Measurements from ENCODE around the gene INSYN2B.
"Not testable (repeated sequence)": the region's sequence is repeated elsewhere in the genome, so short reads cannot be mapped to it uniquely, and the experiment has no call there.

The INSYN2B gene

DNA sequence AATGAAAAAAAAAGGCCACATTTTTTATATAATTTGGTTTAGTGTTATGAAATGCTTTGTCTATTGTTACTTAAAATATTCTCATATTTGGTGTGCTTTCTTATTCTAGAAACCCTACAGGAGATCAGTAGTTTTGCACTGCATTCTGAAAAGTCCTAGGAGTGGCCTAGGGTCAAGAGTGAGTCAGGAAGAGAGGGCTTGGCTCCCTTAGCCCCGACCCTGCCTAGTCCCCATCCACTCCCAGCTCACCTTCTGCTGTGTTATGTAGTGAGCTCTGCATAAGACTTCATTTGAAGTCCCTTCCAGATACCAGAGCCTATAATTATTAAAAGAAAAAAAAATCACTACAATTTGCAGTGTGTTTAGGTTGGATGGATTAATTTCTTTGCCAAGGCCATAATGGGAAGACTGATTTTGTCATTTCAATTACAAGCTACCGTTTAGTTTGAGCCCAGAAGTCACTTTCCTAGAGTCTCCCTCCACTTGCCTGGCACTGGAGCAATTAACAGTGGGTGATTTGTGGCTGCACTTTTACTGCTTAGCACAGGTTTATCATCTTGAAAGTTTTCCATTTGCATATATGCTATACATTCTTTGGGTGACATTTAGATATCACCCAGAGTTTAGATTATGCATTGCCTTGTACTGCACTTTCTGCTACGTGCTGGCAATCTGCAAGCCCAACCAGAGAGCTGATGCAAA lies 143.3 kb downstream of the INSYN2B start:
- Histone ChIP-seq H3K4me3 (no peak overlapping the region), H3K27ac (no peak overlapping the region)
- no peak for TF ChIP-seq CTCF (IDR thresholded peaks at IDR 0.05)
- DNase-seq (ENCODE audit: low spot score): no peak

- not testable (repeated sequence) for DNase-seq (ENCODE audit: low spot score); H3K27ac ChIP-seq; H3K4me3 ChIP-seq
Observed at GRCh38 chr5:169834540-169834939, 145.8 kb downstream of the INSYN2B start.

GRCh38 chr5:169833681-169834292 lies 146.5 kb downstream of the INSYN2B start:
- not testable (repeated sequence) for H3K4me3 ChIP-seq; DNase-seq (ENCODE audit: low spot score); H3K27ac ChIP-seq

- DNase-seq (ENCODE audit: low spot score): no peak
- Histone ChIP-seq H3K27ac (no peak overlapping the region), H3K4me3 (no peak overlapping the region)
- no peak for TF ChIP-seq CTCF (IDR thresholded peaks at IDR 0.05)
Observed at GRCh38 chr5:169832845-169833244, 147.4 kb downstream of the INSYN2B start.

DNA sequence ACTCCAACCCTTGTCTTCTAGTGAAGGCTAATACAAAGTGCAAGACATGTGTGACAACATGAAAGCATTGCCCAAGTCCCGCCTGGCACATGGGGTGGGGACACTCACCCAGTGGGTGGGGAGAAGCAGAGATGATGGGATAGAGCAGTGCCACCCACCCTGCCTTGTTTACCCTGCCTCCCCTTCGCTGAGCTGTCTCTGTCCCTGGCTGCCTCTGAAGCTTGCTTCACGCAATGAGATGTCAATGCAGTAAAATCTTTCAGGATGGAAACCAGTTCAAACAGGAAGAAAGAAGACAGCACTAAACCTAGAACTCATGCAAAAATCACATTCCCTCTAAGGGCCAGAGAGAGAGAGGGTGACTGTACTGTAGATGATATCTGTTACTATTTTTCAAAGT lies 148.0 kb downstream of the INSYN2B start:
- TF ChIP-seq CTCF (IDR thresholded peaks at IDR 0.05): no peak
- Histone ChIP-seq H3K4me3 (no peak overlapping the region), H3K27ac (no peak overlapping the region)
- DNase-seq (ENCODE audit: low spot score): no peak

DNA sequence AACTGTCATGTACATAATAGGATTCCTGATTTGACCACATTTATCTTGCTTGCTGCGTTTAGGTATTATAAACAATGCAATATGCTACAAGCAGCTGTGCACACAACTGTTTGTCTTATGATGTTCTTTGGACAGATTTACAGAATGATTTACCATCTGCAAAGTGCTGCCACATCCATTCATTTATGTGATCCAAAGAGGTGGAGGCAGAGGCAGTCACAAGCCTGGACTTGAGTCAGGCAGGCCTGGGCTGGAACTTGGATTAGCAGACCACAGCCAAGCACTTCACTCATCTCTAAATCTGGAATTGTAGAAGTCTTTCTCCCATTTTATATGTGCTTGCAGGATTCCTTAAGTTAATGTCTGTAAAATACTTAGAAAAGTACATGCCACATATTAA lies 149.0 kb downstream of the INSYN2B start:
- no peak for DNase-seq (ENCODE audit: low spot score)
- Histone ChIP-seq H3K27ac (no peak overlapping the region), H3K4me3 (no peak overlapping the region)
- no peak for TF ChIP-seq CTCF (IDR thresholded peaks at IDR 0.05)

GRCh38 chr5:169828385-169828784 lies 151.9 kb downstream of the INSYN2B start:
- DNase-seq (ENCODE audit: low spot score): no peak
- TF ChIP-seq CTCF (IDR thresholded peaks at IDR 0.05): no peak
- H3K27ac ChIP-seq: no peak overlapping the region
- no peak overlapping the region for H3K4me3 ChIP-seq

DNA sequence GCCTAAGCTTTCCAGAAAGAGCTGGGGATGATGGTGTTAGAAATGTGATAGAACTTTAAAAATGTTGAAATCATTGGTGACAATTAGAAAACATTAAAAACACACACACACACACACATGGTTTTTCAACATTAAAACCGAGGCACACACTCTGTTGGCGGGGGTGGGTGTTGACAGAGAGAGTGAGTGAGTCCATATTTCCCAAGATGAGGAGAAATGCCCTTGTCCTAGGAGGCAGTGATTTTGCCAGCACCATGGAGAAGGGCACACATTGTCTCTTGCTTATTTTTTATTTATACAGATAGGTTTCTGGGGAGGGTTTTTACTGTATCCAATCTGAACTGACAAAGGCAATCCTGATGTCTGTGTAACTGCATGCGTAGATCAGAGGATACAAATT lies 152.5 kb downstream of the INSYN2B start:
- DNase-seq (ENCODE audit: low spot score): no peak
- no peak overlapping the region for H3K27ac ChIP-seq
- no peak for TF ChIP-seq CTCF (IDR thresholded peaks at IDR 0.05)
- no peak overlapping the region for H3K4me3 ChIP-seq

Data from coronary artery (tissue), 2 donors.